VCaP (cell line): ENCODE results near the gene SLC25A20.

ENCODE experiments used
- H3K27ac ChIP-seq: fragments of 450-650 bp; 2 replicates; pipeline ENCODE4 v1.5.1; 2017
- TF ChIP-seq, protein P1 (sequence below): fragments of 450-650 bp; conservative IDR thresholded peaks from 2 replicates; pipeline ENCODE4 v1.5.1; 2017; ENCODE audit warnings: mild to moderate bottlenecking, moderate library complexity

The SLC25A20 gene, protein sequence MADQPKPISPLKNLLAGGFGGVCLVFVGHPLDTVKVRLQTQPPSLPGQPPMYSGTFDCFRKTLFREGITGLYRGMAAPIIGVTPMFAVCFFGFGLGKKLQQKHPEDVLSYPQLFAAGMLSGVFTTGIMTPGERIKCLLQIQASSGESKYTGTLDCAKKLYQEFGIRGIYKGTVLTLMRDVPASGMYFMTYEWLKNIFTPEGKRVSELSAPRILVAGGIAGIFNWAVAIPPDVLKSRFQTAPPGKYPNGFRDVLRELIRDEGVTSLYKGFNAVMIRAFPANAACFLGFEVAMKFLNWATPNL

DNA sequence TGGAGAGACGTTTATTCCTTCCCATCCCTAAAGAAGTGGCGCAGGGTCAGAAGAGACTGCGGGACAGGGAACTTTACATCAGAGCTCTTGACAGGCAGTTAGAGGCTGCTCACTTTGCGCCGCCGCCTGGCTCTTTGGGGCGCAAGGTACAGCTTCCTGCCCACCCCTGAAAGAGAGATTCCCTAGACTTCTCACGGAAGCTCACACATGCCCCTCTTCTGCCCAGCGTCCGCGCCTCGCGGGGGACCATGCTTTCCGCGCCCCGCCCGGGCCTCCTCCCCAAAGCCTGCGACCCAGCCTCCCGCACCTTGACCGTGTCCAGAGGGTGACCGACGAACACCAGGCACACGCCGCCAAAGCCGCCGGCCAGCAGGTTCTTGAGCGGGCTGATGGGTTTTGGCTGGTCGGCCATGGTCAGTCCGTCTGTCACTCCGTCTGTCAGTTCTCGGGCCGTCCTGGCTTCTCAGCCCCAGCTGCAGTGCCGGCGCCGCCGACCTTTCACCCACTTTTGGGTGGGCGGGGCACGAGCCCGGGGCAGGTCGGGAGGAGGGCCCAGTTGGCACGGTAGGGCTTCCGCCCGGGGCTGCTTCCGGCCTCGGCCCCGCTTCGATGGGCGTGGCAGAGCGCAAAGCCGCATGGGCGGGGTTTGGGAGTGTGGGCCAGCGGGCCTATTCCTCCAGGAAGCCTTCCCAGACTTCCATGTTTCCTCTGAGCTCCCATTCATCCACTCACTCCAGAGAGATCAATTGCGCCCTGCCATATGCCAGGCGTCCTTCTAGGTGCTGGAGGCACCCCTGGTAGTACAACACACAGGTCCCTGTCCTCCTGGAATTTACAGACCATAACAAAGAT lies at the start of gene SLC25A20:
SLC25A20 (minus strand) TSS at position 500 of the 852 bp plus-strand sequence; CDS start at position 412, 88 bp downstream.
- peak within 1 kb of the TSS; percentile 50 for H3K27ac ChIP-seq
- TF ChIP-seq, protein P1, sequence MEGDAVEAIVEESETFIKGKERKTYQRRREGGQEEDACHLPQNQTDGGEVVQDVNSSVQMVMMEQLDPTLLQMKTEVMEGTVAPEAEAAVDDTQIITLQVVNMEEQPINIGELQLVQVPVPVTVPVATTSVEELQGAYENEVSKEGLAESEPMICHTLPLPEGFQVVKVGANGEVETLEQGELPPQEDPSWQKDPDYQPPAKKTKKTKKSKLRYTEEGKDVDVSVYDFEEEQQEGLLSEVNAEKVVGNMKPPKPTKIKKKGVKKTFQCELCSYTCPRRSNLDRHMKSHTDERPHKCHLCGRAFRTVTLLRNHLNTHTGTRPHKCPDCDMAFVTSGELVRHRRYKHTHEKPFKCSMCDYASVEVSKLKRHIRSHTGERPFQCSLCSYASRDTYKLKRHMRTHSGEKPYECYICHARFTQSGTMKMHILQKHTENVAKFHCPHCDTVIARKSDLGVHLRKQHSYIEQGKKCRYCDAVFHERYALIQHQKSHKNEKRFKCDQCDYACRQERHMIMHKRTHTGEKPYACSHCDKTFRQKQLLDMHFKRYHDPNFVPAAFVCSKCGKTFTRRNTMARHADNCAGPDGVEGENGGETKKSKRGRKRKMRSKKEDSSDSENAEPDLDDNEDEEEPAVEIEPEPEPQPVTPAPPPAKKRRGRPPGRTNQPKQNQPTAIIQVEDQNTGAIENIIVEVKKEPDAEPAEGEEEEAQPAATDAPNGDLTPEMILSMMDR: no peak

DNA sequence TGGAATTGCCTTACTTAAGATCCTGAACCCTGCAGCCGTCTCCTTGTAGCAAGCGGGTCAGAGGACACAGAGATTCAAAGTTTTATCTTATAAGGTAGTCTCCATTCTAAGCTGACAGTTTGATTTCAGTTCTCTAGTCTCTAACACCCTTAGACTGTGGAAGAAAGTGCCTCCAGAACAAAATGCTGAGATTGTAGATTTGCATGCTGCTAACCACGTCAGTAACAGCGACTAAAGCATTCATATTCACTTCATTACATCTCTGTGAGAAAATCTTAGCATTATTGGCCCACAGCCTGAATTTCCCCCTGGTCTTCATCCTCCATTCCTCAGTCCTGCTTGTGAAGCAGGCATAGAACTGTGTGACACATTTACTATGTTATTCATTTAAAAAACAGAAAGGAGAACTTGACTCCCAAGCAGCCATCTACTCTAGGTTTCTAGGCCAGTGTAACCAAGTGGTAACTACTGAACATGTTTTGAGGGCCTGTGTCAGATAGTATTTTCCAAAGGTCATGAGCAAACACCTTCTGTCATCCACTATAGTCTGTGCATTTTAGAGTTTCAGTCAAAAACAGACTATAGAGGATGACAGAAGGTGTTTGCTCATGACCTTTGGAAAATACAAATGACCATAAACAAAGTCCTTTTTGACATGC lies 47.3 kb upstream of the SLC25A20 start:
- no peak overlapping the region for H3K27ac ChIP-seq

DNA sequence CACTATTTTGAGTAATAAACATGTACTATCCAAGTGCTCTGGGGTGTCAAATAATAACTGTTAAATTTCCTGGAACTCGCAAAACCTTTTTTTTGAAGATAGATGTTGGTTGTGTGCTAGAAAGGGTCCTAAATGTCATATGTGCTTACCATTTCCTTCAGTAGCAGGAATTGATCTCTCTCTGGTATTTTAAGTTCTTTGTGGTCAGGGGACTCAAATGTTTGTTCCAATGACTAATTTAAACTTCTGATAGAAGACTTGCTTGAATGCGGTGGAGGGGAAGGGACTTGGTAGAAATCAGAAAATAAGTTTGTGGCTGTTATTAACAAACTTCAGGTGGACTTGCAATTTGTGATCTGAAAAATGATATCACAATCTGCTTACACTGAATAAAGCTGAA lies 46.8 kb upstream of the SLC25A20 start:
- no peak overlapping the region for H3K27ac ChIP-seq
- TF ChIP-seq, protein P1: no peak

More for the DNA sequence above, 47.3 kb upstream of the SLC25A20 start:
- TF ChIP-seq, protein P1: no peak

DNA sequence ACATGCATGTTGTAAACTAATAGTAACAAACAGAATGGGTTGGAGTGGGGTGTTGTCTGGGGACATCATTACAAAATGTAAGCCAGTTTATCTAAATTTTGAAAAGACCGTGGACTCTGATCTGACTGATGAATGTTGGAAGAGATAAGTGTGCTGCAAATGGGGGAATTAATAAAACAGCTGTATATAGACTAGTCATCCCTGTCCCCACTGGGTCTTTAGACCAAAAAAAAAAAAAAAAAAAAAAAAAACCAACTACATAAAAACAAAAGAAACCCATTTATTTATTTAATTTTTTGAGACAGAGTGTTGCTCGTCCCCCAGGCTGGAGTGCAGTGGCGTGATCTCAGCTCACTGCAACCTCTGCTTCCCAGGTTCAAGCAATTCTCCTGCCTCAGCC lies 40.0 kb upstream of the SLC25A20 start:
- TF ChIP-seq, protein P1: no peak
- H3K27ac ChIP-seq: 0 out of 2 replicates have a peak overlapping the region, but pooled peaks have one; percentile 28

DNA sequence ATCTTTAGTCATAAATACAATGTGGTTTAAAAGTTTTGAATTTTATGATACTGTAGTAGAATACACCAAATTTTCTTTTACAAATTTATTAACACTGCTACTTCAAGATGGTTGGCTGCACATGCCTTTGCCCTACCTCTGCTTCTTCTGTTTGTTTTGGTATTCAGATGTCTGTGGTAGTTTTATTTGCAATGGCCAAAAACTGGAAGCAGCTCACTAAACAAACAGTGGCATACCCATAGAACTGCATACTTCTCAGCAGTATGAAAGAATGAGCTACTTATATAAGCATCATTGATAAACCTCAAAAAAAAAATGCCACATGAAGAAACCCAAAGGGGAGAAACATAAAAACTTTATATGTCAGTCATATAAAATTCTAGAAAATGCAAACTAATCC lies 39.5 kb upstream of the SLC25A20 start:
- TF ChIP-seq, protein P1: no peak
- H3K27ac ChIP-seq: peak overlapping the region; percentile 28; the same call in 1 of the 2 replicates

DNA sequence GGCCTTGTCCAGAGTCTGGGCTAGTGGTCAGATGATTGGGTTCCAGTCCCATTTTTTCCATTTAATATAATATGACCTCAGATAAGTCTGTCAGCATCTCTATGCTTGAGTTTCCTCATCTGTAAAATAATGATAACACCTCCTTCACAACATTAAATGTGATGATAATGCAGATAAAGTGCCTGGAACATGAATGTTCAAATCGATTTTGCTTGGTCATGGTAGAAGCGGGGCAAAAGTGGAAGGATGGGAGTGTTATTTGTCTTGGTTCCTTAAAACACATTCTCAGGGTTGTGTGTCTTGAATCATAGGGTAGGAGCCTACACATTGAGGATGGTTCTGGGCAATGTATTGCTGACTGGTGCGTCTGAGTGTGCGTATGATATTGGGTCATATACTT lies 36.8 kb upstream of the SLC25A20 start:
- H3K27ac ChIP-seq: no peak overlapping the region
- TF ChIP-seq, protein P1: no peak
